ENCODE measurements around the gene ELOVL5. TPM values are rescaled to one million over a fixed set of nuclear protein-coding genes. Genes with fewer than 3 reads are reported as not detected.

ELOVL5 gene
- total and polyA plus RNA-seq, 4 donors = 22.1 to 77.8 (median 57.8) TPM

DNA sequence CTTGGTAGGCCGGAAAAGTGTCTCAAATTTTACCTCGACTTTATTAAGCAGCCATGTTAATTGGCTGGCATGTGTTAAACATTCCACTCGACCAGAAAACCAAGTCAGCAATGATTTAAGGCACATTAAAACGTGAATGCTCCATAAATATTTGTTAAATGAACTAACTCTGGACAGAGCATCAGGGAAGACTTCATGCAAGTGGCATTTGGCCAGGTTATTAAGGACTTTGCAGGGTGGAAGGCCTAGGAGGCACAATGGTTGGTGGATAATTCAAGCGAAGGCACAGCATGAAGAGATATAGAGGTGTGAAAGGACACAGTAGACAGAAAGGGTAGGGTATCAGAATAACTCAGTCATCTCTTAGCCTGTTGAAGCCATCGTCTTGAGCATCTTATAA lies 23.0 kb downstream of the ELOVL5 start (continued):
- TF ChIP-seq, protein P1, sequence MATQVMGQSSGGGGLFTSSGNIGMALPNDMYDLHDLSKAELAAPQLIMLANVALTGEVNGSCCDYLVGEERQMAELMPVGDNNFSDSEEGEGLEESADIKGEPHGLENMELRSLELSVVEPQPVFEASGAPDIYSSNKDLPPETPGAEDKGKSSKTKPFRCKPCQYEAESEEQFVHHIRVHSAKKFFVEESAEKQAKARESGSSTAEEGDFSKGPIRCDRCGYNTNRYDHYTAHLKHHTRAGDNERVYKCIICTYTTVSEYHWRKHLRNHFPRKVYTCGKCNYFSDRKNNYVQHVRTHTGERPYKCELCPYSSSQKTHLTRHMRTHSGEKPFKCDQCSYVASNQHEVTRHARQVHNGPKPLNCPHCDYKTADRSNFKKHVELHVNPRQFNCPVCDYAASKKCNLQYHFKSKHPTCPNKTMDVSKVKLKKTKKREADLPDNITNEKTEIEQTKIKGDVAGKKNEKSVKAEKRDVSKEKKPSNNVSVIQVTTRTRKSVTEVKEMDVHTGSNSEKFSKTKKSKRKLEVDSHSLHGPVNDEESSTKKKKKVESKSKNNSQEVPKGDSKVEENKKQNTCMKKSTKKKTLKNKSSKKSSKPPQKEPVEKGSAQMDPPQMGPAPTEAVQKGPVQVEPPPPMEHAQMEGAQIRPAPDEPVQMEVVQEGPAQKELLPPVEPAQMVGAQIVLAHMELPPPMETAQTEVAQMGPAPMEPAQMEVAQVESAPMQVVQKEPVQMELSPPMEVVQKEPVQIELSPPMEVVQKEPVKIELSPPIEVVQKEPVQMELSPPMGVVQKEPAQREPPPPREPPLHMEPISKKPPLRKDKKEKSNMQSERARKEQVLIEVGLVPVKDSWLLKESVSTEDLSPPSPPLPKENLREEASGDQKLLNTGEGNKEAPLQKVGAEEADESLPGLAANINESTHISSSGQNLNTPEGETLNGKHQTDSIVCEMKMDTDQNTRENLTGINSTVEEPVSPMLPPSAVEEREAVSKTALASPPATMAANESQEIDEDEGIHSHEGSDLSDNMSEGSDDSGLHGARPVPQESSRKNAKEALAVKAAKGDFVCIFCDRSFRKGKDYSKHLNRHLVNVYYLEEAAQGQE (IDR thresholded peaks at IDR 0.05) = no peak

GRCh38 chr6:53322188-53323029 lies 26.3 kb downstream of the ELOVL5 start:
- no peak overlapping the region for H3K9ac ChIP-seq (ENCODE audit: low read depth in 1 of 2, low read length in 2 of 2)
- WGBS = 74% methylated on average over 8 of the region's 8 CpGs
- TF ChIP-seq NR2F2 (IDR thresholded peaks at IDR 0.05) = no peak
- TF ChIP-seq HNF4A (conservative IDR thresholded peaks at IDR 0.05) = peak; percentile 19 to 21
- TF ChIP-seq FOXA1 (IDR thresholded peaks at IDR 0.05) = no peak
- TF ChIP-seq, protein P1 (IDR thresholded peaks at IDR 0.05) = no peak
- TF ChIP-seq, protein P2, sequence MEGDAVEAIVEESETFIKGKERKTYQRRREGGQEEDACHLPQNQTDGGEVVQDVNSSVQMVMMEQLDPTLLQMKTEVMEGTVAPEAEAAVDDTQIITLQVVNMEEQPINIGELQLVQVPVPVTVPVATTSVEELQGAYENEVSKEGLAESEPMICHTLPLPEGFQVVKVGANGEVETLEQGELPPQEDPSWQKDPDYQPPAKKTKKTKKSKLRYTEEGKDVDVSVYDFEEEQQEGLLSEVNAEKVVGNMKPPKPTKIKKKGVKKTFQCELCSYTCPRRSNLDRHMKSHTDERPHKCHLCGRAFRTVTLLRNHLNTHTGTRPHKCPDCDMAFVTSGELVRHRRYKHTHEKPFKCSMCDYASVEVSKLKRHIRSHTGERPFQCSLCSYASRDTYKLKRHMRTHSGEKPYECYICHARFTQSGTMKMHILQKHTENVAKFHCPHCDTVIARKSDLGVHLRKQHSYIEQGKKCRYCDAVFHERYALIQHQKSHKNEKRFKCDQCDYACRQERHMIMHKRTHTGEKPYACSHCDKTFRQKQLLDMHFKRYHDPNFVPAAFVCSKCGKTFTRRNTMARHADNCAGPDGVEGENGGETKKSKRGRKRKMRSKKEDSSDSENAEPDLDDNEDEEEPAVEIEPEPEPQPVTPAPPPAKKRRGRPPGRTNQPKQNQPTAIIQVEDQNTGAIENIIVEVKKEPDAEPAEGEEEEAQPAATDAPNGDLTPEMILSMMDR (IDR thresholded peaks at IDR 0.05; ENCODE audit: low read depth, low read length, missing input control) = no peak
- TF ChIP-seq RAD21 (IDR thresholded peaks at IDR 0.05) = no peak
- TF ChIP-seq HNF4G (IDR thresholded peaks at IDR 0.05) = no peak
- no peak for TF ChIP-seq EGR1 (IDR thresholded peaks at IDR 0.05; ENCODE audit: low read depth in 2 of 2)
- TF ChIP-seq TAF1 (conservative IDR thresholded peaks at IDR 0.05) = no peak
- TF ChIP-seq FOXA2 (IDR thresholded peaks at IDR 0.05) = no peak
- TF ChIP-seq YY1 (IDR thresholded peaks at IDR 0.05) = no peak
- no peak for TF ChIP-seq MAX (IDR thresholded peaks at IDR 0.05)
- TF ChIP-seq ATF3 (IDR thresholded peaks at IDR 0.05) = peak; percentile 71
- TF ChIP-seq, protein P3, sequence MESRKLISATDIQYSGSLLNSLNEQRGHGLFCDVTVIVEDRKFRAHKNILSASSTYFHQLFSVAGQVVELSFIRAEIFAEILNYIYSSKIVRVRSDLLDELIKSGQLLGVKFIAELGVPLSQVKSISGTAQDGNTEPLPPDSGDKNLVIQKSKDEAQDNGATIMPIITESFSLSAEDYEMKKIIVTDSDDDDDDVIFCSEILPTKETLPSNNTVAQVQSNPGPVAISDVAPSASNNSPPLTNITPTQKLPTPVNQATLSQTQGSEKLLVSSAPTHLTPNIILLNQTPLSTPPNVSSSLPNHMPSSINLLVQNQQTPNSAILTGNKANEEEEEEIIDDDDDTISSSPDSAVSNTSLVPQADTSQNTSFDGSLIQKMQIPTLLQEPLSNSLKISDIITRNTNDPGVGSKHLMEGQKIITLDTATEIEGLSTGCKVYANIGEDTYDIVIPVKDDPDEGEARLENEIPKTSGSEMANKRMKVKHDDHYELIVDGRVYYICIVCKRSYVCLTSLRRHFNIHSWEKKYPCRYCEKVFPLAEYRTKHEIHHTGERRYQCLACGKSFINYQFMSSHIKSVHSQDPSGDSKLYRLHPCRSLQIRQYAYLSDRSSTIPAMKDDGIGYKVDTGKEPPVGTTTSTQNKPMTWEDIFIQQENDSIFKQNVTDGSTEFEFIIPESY (IDR thresholded peaks at IDR 0.05) = no peak
- TF ChIP-seq RXRA (IDR thresholded peaks at IDR 0.05) = peak in 1 of 2 donors; percentile 38
- TF ChIP-seq JUND (IDR thresholded peaks at IDR 0.05) = no peak
- peak; percentile 17 for TF ChIP-seq SP1 (IDR thresholded peaks at IDR 0.05)
- TF ChIP-seq GABPA (IDR thresholded peaks at IDR 0.05 in 1 of 2, conservative IDR thresholded peaks at IDR 0.05 in 1 of 2) = no peak
- no peak for DNase-seq (ENCODE audit: low spot score)
- no peak overlapping the region for H3K4me3 ChIP-seq (ENCODE audit: low read depth in 1 of 3, low read length in 3 of 3)
- no peaks in the 10 kb centered on the region for H3K27me3 ChIP-seq (ENCODE audit: control insufficient read depth in 4 of 4, insufficient read depth in 4 of 4, low read length in 3 of 4)
- H3K9me3 ChIP-seq (ENCODE audit: control insufficient read depth in 4 of 4, low read length in 3 of 4) = no peaks in the 10 kb centered on the region
- H3K4me1 ChIP-seq (ENCODE audit: control insufficient read depth in 4 of 4, insufficient read depth in 4 of 4, low read length in 3 of 4) = peaks cover 3 to 22% (median 20%) of the 10 kb centered on the region in 4 donors
- peak overlapping the region; percentile 65 to 74 for H3K27ac ChIP-seq (ENCODE audit: low read depth in 1 of 2, low read length in 2 of 2)
- H3K36me3 ChIP-seq (ENCODE audit: control insufficient read depth in 4 of 4, insufficient read depth in 3 of 4, low read depth in 1 of 4, low read length in 3 of 4) = peaks cover 0 to 1% (median 0%) of the 10 kb centered on the region in 4 donors
